GM19023 (cell line): ENCODE data around the gene ZNF576.
"Not testable (repeated sequence)": the region's sequence is repeated elsewhere in the genome, so short reads cannot be mapped to it uniquely, and the experiment has no call there.

Experiments used
- ATAC-seq: cut with Tn5 transposase; IDR thresholded peaks from one replicate; pipeline ENCODE4 v1.9.1; 2021; ENCODE audit warnings: mild to moderate bottlenecking, moderate library complexity; ENCODE audit not compliant: unreplicated experiment

Gene ZNF576

DNA sequence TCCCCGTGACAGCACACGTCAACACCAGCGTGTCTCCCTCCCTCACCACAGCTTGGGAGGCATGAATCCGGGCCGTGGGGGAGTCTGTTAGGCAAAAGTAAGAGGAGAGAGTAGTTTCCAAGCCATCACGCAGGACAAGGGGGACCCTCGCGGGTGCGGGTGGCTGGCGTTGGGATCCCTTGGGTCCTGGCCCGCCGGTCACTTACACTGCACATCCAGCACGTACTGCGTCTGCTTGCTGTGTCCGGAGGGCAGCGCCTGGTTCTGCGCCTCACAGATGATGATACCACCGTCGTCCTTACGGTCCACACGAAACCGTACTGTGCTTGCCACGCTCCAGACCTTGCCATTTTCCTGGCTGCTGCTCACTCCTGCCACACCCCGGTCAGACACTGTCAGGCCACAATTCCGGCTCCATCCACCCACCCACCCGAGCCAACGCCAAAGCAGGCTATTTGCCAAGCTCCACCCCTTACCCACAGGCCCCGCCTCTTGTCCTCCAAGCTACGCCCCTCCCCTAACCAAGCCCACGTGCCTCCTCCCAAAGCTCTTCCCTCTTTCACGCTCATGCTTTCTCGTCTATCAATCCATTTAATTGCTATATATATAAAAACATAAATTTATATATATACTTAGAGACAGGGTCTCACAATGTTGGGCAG lies 29.7 kb downstream of the ZNF576 start:
- ATAC-seq: no peak

DNA sequence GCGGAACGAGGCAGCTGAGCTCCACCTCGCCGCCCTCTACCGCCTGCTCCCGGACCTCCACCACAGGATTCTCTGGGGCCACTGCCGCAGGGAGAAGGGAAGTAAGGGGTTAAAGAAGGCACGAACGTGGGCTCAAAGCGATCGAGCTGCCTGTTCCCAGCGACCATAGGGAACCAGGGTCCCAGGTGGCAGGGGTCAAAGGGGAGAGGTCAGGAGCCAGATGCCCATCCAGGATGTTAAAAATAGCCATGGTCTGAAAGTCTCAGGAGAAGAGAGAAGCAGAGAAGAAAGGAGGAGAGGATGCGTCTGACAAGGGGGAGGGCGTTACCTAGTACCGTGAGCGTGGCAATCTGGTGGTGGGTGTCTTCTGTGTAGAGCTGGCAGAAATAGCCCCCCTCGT lies 30.4 kb downstream of the ZNF576 start:
- no peak for ATAC-seq

DNA sequence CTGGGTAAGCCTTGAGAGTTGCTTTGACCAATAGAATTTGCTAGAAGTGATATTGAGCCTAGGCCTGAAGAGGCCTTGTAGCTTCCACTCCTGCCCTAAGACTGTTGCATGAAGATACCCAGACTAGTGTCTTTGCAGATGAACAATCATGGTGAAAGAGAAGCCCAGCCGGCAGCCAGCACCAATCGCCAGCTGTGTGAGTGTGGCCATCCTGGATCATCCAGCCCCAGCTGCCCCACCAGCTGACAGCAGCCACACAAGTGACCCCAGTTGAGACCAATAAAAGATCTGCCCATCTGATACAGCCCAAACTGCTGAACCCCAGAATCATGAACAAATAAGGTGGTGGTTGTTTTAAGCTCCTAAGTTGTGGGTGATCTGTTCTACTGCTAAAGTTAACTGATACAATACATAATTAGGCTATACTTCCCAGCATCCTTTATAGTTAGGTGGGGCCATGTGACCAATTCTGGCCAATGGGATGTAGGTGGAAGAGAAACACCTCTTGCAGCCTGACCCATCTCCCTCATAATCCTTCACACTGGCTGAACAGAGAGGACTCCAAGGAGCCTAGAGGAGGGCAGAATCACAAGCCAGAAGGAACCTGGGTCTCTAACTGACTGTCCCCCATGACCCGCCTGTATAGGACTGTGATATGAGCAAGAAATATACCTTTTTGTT lies 32.4 kb downstream of the ZNF576 start:
- ATAC-seq: no peak

DNA sequence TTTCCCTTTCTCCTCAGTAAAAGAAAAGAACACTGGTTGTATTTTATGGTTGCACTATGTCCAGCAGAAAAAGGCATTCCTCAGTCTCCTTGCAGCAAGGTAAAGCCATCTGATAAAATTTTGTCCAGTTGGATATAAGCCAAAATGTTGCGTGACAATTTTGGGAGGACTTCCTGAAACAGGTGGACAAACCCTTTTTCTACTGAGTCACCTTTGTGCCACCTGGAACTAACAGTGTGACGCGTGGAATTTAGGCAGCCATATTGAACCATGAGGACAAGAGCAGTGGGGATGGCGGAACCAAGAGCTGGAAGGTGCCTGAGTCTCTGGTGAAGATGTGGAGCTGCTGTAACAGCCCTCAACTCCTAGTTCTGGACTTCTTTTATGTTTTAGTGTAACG lies 35.1 kb downstream of the ZNF576 start:
- no peak for ATAC-seq

GRCh38 chr19:43633520-43633919 lies 37.1 kb downstream of the ZNF576 start:
- no peak for ATAC-seq

- no peak for ATAC-seq
Observed at GRCh38 chr19:43634068-43634467, 37.7 kb downstream of the ZNF576 start.

- no peak for ATAC-seq
Observed at GRCh38 chr19:43634506-43634871, 38.1 kb downstream of the ZNF576 start.

- no peak for ATAC-seq
Observed at GRCh38 chr19:43634872-43635560, 38.6 kb downstream of the ZNF576 start.

DNA sequence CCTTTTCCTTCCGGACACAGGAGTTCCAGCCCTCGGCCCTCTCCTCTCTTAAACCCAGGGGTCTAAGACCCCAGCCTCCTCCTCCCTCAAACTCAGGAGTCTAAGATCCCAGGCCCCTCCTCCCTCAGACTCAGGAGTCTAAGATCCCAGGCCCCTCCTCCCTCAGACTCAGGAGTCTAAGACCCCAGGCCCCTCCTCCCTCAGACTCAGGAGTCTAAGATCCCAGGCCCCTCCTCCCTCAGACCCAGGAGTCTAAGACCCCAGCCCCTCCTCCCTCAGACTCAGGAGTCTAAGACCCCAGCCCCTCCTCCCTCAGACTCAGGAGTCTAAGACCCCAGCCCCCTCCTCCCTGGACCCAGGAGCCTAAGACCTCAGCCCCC lies 39.2 kb downstream of the ZNF576 start:
- not testable (repeated sequence) for ATAC-seq

- no peak for ATAC-seq
Observed at GRCh38 chr19:43636121-43636683, 39.8 kb downstream of the ZNF576 start.

DNA sequence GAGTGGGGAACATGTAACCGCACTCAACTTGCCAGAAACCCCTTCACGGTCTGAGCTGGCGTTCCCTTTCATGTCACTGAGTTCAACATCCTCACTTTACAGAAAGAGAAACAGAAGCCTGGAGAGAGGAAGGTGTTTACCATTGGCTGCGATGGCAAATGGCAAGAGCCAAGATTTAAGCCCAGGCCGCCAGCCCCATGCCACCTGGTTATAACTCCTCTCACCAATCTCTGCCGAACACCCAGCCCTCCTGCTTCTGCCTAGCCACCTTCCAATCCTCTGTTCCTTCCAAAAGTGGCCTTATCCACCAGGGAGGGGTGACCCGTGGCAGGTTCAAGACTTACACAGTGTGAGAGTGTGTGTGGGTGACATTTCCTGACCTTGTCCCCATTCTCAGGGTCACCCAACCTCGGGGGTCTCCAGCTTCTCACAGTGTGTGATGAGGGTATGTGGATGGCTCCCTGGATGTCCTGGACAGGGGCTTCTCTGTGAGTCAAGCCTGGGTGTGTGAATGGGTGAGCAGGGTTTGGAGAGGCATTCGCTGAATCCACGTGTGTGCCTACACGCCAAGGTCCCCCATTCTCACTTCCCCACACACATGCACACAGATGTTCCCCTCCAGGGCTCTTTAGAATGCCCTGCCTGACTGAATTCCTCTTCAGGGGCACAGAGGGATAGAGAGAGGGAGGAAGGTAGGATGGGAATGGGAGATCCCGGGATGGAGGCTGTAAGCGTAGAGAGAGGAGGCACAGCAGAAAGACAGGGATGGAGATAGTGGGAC lies 42.0 kb downstream of the ZNF576 start:
- ATAC-seq: no peak

GRCh38 chr19:43638995-43639518 lies 42.7 kb downstream of the ZNF576 start:
- ATAC-seq: no peak

- ATAC-seq: no peak
Observed at GRCh38 chr19:43639519-43640423, 43.4 kb downstream of the ZNF576 start, which contains the start of gene CADM4. CADM4 (minus strand) TSS chr19:43639850; CDS start chr19:43639790, 60 bp downstream.

DNA sequence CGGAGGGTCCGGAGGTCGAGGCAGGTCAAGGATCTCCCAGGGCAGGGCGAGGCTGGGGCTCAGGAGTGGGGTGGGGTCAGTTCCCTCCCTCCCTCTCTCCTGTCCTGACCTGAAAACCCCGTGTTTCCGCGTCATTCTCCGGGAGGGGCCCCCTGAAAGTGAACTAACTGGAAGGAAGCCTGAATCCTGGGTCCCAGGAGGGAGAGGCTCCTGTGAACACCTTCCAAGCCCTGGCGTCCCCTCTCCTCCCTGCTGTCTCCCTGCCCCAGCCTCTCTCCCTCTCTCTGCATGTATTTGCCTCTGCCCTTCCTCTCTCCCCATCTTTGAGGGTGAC lies 44.0 kb downstream of the ZNF576 start:
- ATAC-seq: no peak

DNA sequence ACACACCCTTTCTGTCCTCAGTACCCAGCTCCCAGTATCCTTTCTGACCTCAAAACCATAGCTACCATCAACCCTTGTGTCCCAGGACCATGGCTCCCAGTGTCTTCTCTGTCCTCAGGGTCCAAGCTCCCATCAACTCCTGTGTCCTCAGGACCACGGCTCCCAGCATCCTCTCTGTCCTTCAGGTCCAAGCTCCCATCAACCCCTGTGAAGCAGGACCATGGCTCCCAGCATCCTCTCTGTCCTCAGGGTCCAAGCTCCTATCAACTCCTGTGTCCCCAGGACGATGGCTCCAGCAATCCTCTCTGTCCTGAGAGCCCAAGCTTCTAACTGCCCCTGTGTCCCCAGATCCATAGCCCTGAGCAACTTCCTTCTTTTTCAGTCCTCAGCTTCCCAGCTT lies 44.9 kb downstream of the ZNF576 start:
- no peak for ATAC-seq

- no peak for ATAC-seq
Observed at GRCh38 chr19:43642531-43642930, 46.1 kb downstream of the ZNF576 start.

DNA sequence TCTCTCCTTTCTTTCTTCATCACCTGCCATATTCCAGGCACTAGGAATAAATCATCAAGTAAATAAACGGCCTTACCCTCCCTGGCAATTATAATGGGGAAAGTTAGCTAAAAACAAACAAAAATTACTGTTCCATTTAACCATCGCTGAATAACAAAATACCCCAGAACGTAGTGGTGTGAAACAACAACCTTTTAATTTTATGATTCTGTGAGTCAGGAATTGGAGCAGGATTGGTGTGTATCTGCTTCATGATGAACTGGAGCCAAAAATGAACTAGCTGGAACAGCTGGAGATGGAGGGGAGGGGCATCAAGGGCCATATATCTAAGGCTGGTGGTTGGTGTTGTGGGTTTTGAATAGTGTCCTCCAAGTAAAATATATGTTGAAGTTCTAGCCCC lies 46.9 kb downstream of the ZNF576 start:
- ATAC-seq: no peak

GRCh38 chr19:43644181-43644580 lies 47.8 kb downstream of the ZNF576 start:
- ATAC-seq: no peak

DNA sequence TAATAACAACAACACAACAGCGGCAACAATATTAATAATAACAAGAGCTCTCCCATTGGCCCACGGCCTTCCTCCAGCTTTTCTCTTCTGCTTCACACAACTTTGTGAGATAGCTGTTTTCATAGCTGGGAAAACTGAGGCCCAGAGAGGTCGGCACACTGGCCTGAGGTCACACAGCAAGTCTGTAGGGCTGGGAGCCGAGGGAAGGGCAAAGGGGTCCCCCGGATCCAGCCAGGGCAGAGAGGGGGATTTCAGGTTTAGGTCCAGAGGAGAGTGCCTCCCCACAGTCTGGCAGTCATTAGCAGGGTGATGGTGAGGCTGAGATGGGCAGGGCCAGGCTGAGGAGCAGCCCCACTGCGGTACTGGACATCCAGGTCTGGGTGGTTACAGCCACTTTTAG lies 52.2 kb downstream of the ZNF576 start:
- ATAC-seq: no peak

- ATAC-seq: no peak
Observed at GRCh38 chr19:43649514-43649913, 53.1 kb downstream of the ZNF576 start.
